ENCODE measurements around the gene ARMC3.
A peak's percentile ranks its signal among the peaks of the same experiment; 100 is the strongest.
"Not testable (repeated sequence)": the region's sequence is repeated elsewhere in the genome, so short reads cannot be mapped to it uniquely, and the experiment has no call there.

The ARMC3 gene

GRCh38 chr10:22929053-22929452, 1.2 kb downstream of the ARMC3 start:
- DNase-seq = not testable (repeated sequence)

- DNase-seq = no peak
Observed at GRCh38 chr10:22931948-22932347, 4.1 kb downstream of the ARMC3 start.

- no peak for DNase-seq
Observed at GRCh38 chr10:22932626-22933370, 4.9 kb downstream of the ARMC3 start.

DNA sequence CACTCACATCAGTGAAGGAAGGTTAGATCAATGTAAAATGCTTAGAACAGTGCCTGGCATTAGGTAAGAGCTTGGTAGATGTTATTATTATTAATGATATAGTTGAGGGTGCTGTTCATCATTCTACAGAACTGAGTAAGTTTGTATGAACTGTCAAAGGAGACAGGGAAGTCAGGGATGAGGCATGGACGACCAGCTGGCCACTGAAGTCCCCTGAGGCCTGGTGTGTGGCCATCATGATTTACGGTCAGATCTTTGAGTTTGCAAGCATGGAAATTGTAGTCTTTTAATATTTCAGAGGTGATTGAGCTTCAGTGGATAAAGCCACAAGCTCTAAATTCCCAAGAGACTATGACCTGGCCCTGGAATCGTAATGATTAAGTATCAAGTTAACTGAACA, 6.9 kb downstream of the ARMC3 start:
- no peak for DNase-seq

DNA sequence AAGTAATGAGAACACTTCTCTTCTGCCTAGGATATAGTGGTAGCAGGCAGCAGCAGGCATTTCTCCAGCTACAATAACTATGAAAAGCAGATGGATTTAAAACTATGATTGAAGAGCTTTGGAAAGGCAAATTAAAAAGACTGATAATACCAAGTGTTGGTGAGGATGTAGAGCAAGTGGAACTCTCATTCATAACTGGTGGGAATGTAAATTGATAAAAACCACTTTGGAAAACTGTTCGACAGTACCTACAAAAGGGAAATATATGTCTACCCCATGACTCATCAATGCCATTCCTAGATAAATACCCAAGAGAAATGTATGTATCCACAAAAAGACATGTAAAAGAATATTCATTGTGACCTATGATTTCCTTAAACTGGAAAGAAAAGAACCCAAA, 14.6 kb downstream of the ARMC3 start:
- no peak for DNase-seq

DNA sequence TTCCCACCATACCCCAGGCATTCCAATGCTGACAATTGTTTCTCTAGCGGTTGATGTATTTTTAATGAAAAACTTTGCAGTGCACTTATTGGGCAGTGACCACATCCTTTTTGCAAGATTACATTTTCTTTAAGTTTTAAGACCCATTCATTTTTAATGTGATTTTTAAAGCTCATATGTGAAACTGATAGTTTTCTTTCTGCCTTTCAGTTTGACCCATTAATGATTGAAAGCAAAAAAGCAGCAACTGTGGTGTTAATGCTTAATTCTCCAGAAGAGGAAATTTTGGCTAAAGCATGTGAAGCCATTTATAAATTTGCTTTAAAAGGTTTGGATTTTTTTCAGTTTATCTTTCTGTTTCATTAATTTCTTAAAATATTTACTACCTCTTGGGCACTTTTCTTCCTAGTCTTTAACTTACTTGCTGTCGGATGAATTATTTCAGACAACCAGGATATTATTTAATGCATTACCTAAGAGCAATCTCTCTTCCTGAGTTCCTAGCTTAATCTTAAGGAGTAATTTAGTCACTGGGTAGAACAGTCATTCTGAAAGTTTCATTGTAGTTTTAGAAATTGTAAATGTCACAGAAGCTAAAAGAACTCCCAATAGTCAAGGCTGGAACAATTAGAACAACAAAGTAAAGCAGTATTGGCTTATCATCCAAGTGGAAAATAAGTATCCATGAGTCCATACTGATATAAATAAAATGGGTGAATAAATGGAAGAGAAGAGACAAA, 18.3 kb downstream of the ARMC3 start:
- no peak for DNase-seq

DNA sequence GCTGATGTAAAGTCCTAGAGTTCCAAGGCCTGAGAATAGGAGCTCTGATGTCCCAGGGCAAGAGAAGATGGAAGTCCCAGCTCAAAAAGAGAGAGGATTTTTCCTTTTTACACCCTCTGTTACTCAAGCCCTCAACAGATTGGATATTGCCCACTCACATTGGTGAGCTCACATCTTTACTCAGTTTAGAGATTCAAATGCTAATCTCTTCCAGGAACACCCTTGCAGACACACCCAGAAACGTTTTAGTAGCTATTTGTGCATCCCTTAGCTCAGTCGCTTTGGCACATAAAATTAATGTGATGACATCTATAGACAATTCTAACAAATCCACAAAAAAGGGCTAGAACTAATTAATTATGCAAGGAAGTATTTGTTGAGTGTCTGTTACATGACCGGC, 27.1 kb downstream of the ARMC3 start:
- no peak for DNase-seq

DNA sequence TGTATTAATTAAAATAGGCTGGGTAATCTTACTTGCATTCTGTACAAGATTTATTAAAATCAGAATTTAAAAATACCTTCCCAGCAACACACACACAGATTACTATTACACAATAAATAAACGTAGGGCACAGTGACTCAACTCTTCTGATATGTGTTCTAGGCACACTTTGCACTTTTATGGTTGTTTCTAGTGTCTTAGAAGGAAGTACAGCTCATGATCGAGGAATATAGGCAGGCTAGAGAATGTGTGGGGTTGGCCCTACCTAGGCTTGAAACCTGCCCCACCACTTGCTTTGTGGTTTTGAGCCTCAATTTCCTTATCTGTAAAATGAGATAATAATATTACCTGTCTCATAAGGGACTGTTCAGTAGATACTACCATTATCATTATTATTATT, 30.5 kb downstream of the ARMC3 start:
- no peak for DNase-seq

DNA sequence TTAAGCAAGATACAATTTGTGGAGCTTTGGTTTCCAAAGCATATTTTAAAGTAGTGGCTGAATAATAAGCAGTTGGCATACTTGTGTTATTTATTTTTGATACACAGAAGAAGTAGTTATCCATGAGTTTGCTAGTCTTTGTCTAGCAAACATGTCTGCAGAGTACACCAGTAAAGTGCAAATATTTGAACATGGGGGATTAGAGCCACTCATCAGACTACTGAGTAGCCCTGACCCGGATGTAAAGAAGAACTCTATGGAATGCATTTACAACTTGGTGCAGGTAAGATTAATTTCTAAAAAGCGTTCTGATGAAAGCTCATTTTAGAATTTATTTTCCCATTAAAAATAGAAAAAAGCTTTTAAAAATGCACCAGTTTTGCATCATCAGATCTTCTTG, 31.4 kb downstream of the ARMC3 start:
- DNase-seq = no peak

GRCh38 chr10:22959950-22960349, 32.1 kb downstream of the ARMC3 start:
- DNase-seq = no peak

DNA sequence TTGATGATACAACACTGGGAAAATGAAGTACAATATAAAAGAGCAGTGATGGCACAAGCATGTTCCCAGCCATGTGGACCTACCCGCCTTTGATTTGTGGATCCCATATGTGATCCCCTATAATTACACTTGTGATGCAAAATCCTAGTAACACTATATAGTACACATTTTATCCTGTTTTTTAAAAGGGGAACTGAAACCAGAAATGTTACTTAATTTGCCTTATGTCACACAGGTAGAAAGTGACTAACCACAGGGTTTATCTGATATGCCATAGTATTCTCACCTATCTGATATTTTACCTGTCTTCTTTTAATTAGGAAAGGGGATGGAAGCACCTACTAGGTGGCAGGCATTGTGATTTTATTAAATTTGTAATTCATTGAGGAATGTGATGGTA, 35.0 kb downstream of the ARMC3 start:
- DNase-seq = no peak

- DNase-seq = no peak
Observed at GRCh38 chr10:22969704-22970103, 41.9 kb downstream of the ARMC3 start.

- no peak for DNase-seq
Observed at GRCh38 chr10:22976534-22976933, 48.7 kb downstream of the ARMC3 start.

GRCh38 chr10:22977751-22978150, 49.9 kb downstream of the ARMC3 start:
- no peak for DNase-seq

DNA sequence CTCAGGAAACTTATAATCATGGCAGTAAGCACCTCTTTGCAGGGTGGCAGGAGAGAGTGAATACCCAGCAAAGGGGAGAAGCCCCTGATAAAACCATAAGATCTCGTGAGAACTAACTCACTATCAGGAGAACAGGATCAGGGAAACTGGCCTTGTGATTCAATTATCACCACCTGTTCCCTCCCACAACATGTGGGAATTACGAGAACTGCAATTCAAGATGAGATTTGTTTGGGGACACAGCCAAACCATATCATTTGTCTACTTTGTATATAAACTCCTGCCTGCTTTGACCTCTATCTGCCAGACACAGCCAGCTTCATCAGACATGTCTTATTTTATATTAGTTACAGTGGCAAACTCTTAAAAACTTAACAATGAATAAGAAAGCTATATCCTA, 50.4 kb downstream of the ARMC3 start:
- peak; percentile 19 for DNase-seq

DNA sequence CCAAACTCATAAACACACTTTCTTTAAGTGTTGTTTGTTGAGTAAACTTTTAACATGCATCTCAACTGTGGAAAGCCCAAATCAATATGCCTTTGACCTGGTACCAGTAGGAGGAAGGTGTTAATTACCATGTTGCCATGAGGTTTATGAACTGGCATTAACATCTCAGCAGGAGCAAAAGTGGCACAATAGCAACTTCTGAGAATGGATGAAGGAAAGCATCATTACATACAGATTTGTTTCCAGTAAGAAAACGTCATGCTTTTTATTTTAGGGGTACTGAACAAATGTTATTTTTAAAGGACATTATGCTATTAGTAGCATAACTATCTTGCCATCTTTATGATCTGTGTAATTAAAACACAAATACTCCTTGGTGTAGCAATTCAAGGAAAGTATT, 51.1 kb downstream of the ARMC3 start:
- DNase-seq = no peak

GRCh38 chr10:22980822-22981221, 53.0 kb downstream of the ARMC3 start:
- no peak for DNase-seq

DNA sequence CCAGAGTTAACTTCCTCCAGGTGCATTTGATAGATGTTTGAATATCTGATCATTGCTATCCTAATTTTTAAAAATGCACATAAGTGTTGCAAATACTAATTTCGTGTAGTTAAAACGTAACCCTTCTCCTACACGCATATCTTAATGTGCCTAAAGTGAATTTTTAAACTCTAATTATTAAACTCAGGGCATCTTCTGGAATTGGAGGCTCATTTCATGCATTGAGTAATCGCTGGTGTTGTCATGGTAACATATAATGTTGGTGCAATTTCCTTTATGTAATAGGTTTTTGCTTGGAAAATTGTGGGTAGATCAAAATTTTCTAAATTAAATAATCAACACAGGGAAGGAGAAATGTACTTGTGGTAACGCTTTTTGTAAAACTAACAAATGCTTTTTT, 56.2 kb downstream of the ARMC3 start:
- DNase-seq = no peak

GRCh38 chr10:22986771-22987542, 59.1 kb downstream of the ARMC3 start:
- no peak for DNase-seq

DNA sequence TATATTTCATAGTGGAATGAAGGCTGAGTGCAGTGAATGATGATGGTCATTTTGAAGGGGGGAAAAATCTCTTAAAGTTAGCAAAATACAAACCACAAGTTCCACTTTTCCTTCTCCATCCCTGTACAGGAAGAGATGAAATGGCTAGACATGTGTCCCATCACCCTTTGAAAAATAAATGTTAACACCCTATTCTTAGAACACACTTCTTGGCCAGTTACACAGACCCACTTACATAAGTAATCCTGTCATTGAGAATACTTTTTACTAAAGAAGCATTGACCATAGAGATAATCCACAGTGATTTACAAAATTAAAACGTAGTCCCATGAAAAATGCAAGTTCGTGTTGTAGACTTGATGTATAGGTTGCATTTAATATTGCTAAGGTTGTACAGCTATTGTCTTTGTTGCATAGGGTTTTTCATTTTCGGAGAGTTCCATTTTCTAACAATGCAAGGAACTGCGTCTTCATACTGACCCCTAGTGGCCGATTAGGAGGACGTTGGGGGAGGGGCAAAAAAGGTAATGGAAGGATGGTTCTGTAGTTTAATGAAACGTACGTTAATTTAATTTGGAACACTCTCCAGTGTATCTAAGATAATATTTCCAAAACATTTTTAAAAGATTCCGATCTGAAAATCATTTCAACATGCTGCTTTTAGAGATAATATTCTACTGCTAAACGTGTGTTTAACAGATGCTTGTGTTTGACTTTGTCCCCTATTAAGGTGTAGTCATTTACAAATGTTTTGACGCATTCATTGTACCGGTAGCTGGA, 60.9 kb downstream of the ARMC3 start:
- peak; percentile 21 for DNase-seq

GRCh38 chr10:22990443-22990842, 62.6 kb downstream of the ARMC3 start:
- DNase-seq = no peak

- no peak for DNase-seq
Observed at GRCh38 chr10:22992075-22992474, 64.2 kb downstream of the ARMC3 start.

- DNase-seq = no peak
Observed at GRCh38 chr10:22992621-22993020, 64.8 kb downstream of the ARMC3 start.

Measured in NCI-H2081 treated with DMSO at 0.1 percent for 48 hours (cell line).